ENCODE data around the gene MRPL52. TPM values are rescaled to one million over a fixed set of nuclear protein-coding genes. Genes with fewer than 3 reads are reported as not detected.
A peak's percentile ranks its signal among the peaks of the same experiment; 100 is the strongest.

Gene MRPL52
- total and polyA plus RNA-seq, 8 donors: 57.0 to 86.9 (median 72.6) TPM

- peak within 1 kb of the TSS; percentile 5 to 48 for H3K4me3 ChIP-seq
- DNase-seq (peak in 1 of 4 donors; percentile 41), ATAC-seq (peak; percentile 23)
- H3K4me1 ChIP-seq: peaks cover 15 to 57% of the 10 kb centered on the region in 2 donors
- peak within 1 kb of the TSS; percentile 61 to 93 for H3K27ac ChIP-seq
- H3K36me3 ChIP-seq: no peaks in the 10 kb centered on the region
- no peaks in the 10 kb centered on the region for H3K27me3 ChIP-seq
- no peak for TF ChIP-seq CTCF (IDR thresholded peaks at IDR 0.05)
- H3K9me3 ChIP-seq: no peaks in the 10 kb centered on the region
- intact Hi-C loops (cut with DNase I): no loop called here
These were observed 14.6 kb upstream of the MRPL52 start, which contains the start of gene SLC7A7 for GRCh38 chr14:22814941-22815713. SLC7A7 (minus strand) TSS chr14:22815435; CDS start chr14:22813398, 2,037 bp downstream.

DNA sequence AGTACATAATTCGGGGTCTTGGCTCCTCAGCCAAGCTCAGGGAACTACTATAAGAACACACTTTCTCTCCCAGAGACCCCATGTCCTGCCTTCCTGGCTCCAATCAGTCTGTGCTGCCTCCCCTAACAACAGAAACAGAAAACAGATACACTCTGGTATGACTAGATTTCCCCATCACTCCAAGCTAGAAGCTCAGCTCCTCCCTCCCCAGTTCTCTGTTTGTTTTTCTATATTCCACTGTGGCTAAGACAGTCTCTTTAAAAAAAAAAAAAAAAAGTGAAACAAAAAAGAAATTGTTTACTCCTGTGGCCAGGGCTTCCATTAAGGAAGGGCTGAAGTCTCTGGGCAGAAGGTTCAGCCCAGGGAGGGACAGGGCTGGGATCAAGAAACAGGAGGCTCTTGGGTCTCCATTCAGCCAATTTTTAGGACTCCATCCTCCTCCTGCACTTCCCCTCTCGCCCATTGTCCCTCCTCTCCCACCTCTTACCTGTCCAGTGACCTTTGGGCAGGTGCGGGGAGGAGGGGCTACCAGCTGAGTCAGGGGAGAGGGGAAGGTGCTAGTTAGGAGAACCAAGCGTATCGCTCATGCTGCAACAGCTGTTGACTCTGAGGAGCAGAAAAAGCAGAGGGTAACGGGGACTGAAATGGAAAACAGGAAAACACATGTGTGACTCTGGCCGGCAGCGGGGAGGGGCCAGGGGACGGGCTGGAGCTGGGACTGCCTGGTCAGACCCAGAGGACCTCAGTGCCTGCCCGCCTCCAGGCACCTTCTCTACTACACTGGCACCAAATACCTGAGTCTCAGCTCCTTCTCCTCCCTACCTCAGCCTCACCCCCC, 10.3 kb upstream of the MRPL52 start:
- H3K9me3 ChIP-seq: no peaks in the 10 kb centered on the region
- TF ChIP-seq CTCF (IDR thresholded peaks at IDR 0.05): no peak
- peak in 2 of 4 donors; percentile 60 to 84 for DNase-seq
- H3K27me3 ChIP-seq: no peaks in the 10 kb centered on the region
- intact Hi-C loops (cut with DNase I): no loop called here
- H3K4me1 ChIP-seq: peaks cover 15 to 85% of the 10 kb centered on the region in 2 donors
- peak overlapping the region; percentile 12 to 19 for H3K4me3 ChIP-seq
- peak; percentile 38 for ATAC-seq
- peak overlapping the region; percentile 76 for H3K27ac ChIP-seq
- no peaks in the 10 kb centered on the region for H3K36me3 ChIP-seq

DNA sequence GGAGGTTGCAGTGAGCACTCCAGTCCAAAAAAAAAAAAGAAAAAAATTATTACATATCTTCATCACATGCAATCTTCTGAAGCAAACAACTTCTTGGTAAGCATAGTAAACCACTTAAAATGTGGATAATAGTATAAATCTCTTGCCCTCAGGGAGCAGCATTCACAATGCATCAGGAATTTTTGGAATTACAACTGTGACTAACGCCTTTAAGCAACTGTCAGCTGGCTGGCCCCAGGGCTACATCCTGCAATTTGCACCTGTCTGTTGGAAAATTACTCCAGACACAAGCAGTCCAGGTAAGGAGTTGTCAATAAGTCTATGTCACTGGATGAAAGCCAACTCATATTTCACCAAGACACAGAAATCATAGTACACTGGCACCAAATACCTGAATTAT, 9.0 kb upstream of the MRPL52 start:
- ATAC-seq: no peak
- no peak overlapping the region for H3K4me3 ChIP-seq
- no peak for DNase-seq
- H3K9me3 ChIP-seq: no peaks in the 10 kb centered on the region
- no peak for TF ChIP-seq CTCF (IDR thresholded peaks at IDR 0.05)
- intact Hi-C loops (cut with DNase I): loop anchor here in 1 of 2 donors (5.0 kb wide), 1 partner anchor 37 kb away; no protein-coding TSS in a partner anchor
- peaks cover 15 to 79% of the 10 kb centered on the region in 2 donors for H3K4me1 ChIP-seq
- H3K27ac ChIP-seq: peak overlapping the region in 1 of 2 donors; percentile 76
- H3K36me3 ChIP-seq: no peaks in the 10 kb centered on the region
- H3K27me3 ChIP-seq: no peaks in the 10 kb centered on the region

DNA sequence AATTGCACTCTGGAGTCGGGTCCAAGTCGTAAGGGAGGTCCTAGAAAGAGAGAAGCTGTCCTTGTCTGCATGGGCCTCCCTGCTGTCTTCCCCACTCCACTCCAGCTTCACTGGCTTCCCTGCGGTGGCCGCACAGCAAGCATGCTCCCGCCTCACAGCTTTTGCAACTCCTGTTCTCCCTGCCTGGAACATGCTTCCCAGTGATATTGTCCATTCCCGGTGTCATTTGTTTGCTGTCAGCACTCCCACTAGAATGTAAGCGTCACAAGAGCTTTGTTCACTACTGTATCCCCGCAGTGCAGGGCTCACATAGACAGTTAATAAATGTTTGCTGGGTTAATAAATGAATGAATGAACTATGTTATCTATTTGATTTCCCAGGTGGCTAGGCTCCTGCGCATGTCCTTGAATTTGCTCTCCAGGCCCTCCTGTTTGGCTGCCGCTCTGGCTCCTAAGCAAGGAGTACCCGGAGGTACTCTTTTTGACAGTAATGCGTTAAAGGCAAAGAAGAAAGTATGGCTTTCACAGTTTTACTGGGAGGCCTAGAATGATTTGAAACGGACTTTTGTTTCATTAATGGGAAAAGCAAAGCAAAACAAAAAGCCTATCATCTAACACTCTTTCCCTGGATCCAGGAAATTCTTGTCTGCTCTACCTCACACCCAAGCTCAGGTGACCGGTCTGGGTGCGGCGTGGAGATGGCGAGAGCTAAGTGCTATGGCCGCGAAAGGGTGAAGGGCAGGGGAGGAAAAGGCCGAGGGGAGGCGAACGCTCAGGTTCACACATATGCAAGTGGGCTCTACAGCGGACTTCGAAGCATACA, 8.3 kb upstream of the MRPL52 start:
- ATAC-seq: no peak
- DNase-seq: no peak
- no peak overlapping the region for H3K27ac ChIP-seq
- no peaks in the 10 kb centered on the region for H3K36me3 ChIP-seq
- peaks cover 15 to 72% of the 10 kb centered on the region in 2 donors for H3K4me1 ChIP-seq
- H3K9me3 ChIP-seq: no peaks in the 10 kb centered on the region
- no peaks in the 10 kb centered on the region for H3K27me3 ChIP-seq
- TF ChIP-seq CTCF (IDR thresholded peaks at IDR 0.05): no peak
- intact Hi-C loops (cut with DNase I): loop anchor here in 1 of 2 donors (5.0 kb wide), 1 partner anchor 36 kb away; no protein-coding TSS in a partner anchor
- H3K4me3 ChIP-seq: no peak overlapping the region
